ENCODE data around the gene KAT8.

- TF ChIP-seq, protein P1, sequence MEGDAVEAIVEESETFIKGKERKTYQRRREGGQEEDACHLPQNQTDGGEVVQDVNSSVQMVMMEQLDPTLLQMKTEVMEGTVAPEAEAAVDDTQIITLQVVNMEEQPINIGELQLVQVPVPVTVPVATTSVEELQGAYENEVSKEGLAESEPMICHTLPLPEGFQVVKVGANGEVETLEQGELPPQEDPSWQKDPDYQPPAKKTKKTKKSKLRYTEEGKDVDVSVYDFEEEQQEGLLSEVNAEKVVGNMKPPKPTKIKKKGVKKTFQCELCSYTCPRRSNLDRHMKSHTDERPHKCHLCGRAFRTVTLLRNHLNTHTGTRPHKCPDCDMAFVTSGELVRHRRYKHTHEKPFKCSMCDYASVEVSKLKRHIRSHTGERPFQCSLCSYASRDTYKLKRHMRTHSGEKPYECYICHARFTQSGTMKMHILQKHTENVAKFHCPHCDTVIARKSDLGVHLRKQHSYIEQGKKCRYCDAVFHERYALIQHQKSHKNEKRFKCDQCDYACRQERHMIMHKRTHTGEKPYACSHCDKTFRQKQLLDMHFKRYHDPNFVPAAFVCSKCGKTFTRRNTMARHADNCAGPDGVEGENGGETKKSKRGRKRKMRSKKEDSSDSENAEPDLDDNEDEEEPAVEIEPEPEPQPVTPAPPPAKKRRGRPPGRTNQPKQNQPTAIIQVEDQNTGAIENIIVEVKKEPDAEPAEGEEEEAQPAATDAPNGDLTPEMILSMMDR (IDR thresholded peaks at IDR 0.05) = no peak
- no peak for TF ChIP-seq POLR2A (IDR thresholded peaks at IDR 0.05)
Observed at GRCh38 chr16:31112711-31113110, 4.8 kb upstream of the KAT8 start.

All from body of pancreas (tissue), 4 donors.